Measurements from ENCODE around the gene EFCAB5. TPM values are rescaled to one million over a fixed set of nuclear protein-coding genes. Genes with fewer than 3 reads are reported as not detected.

Gene EFCAB5
- total and polyA plus RNA-seq, 2 donors from 2014 or later, result 1.4 TPM; not detected in 1

DNA sequence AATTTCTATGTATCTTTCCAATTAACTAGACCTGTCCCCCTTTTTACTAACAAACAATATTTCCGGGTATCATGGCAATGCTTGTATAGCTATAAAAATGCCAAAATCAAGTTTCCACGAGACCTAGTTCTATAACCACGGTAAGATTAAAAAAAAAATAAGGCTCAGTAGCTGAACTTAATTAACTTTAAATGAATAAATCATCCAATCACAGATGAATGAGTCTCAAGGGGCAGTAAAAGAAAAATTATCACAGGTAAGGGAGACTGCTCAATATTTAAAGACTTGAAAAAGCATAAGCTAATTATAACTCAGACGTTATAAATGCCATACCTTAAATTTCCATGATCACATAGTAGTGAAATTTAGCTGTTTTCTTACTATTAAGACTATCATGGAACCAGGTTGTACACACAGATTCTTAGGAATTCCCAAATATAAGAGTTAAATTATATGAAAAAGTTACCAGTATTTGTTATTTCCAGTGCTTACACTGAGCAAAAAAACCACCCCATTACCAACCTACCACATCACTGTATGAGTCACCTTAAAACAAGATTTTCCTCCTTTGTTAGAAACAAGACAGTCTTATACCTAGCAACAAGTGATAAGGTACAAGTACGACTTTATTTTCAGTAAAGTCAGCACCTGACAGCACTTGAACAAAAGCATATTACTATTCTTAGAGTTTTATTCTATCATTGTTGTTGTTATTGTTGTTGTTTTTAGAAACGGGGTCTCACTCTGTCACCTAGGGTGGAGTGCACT is 32.0 kb upstream of the EFCAB5 start:
- Histone ChIP-seq H3K4me1 (ENCODE audit: control insufficient read depth in 2 of 3, insufficient read depth in 2 of 3, low read depth in 1 of 3, low read length in 3 of 3) (no peaks in the 10 kb centered on the region), H3K9ac (ENCODE audit: low read length in 3 of 3) (no peak overlapping the region), H3K27ac (ENCODE audit: low read depth in 2 of 2, low read length in 2 of 2) (no peak overlapping the region), H3K9me3 (ENCODE audit: control insufficient read depth in 2 of 3, insufficient read depth in 1 of 3, low read length in 3 of 3) (no peaks in the 10 kb centered on the region), H3K27me3 (ENCODE audit: control insufficient read depth, insufficient read depth, low read length) (no peaks in the 10 kb centered on the region), H3K36me3 (ENCODE audit: control insufficient read depth in 2 of 3, insufficient read depth in 3 of 3, low read length in 3 of 3) (no peaks in the 10 kb centered on the region), H3K4me3 (ENCODE audit: low read length in 3 of 3) (no peak overlapping the region)
- intact Hi-C loops (cut with DNase I), result no loop called here
- DNase-seq (no peak), FAIRE-seq (no peak)
- TF ChIP-seq, protein P1, sequence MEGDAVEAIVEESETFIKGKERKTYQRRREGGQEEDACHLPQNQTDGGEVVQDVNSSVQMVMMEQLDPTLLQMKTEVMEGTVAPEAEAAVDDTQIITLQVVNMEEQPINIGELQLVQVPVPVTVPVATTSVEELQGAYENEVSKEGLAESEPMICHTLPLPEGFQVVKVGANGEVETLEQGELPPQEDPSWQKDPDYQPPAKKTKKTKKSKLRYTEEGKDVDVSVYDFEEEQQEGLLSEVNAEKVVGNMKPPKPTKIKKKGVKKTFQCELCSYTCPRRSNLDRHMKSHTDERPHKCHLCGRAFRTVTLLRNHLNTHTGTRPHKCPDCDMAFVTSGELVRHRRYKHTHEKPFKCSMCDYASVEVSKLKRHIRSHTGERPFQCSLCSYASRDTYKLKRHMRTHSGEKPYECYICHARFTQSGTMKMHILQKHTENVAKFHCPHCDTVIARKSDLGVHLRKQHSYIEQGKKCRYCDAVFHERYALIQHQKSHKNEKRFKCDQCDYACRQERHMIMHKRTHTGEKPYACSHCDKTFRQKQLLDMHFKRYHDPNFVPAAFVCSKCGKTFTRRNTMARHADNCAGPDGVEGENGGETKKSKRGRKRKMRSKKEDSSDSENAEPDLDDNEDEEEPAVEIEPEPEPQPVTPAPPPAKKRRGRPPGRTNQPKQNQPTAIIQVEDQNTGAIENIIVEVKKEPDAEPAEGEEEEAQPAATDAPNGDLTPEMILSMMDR (IDR thresholded peaks at IDR 0.05; ENCODE audit: borderline replicate concordance, extremely low read depth, insufficient read depth), result no peak

DNA sequence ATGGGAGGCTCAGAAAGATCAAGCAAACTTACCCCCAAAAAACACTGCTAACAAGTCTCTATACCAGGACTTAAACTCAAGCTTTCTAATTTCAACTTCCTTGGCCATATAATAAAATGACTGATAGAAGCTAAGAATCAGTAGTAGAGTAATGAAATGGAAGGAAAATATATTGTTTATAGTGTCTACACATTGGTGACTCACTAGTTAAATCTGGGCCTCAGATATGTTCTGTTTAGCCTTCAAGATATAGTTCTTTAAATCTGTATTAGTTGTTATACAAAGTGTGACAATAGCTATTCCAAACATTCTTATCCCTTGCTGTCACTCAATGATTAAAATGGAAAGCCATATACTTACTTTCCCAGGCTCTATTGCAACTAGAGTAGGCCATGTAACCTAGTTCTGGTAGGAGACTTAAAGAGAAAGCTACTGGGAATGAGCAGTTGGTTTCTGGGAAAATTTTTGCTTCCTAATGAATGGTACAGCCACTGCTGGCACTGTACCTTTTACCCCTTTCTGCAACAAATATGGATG is 29.7 kb upstream of the EFCAB5 start:
- DNase-seq (no peak), FAIRE-seq (no peak)
- no peak overlapping the region for H3K4me3 ChIP-seq (ENCODE audit: low read length in 3 of 3)
- H3K9me3 ChIP-seq (ENCODE audit: control insufficient read depth in 2 of 3, insufficient read depth in 1 of 3, low read length in 3 of 3), result no peaks in the 10 kb centered on the region
- H3K9ac ChIP-seq (ENCODE audit: low read length in 3 of 3), result no peak overlapping the region
- H3K27ac ChIP-seq (ENCODE audit: low read depth in 2 of 2, low read length in 2 of 2), result no peak overlapping the region
- TF ChIP-seq, protein P1 (IDR thresholded peaks at IDR 0.05; ENCODE audit: borderline replicate concordance, extremely low read depth, insufficient read depth), result no peak
- no peaks in the 10 kb centered on the region for H3K36me3 ChIP-seq (ENCODE audit: control insufficient read depth in 2 of 3, insufficient read depth in 3 of 3, low read length in 3 of 3)
- H3K4me1 ChIP-seq (ENCODE audit: control insufficient read depth in 2 of 3, insufficient read depth in 2 of 3, low read depth in 1 of 3, low read length in 3 of 3), result no peaks in the 10 kb centered on the region
- intact Hi-C loops (cut with DNase I), result no loop called here
- H3K27me3 ChIP-seq (ENCODE audit: control insufficient read depth, insufficient read depth, low read length), result no peaks in the 10 kb centered on the region

DNA sequence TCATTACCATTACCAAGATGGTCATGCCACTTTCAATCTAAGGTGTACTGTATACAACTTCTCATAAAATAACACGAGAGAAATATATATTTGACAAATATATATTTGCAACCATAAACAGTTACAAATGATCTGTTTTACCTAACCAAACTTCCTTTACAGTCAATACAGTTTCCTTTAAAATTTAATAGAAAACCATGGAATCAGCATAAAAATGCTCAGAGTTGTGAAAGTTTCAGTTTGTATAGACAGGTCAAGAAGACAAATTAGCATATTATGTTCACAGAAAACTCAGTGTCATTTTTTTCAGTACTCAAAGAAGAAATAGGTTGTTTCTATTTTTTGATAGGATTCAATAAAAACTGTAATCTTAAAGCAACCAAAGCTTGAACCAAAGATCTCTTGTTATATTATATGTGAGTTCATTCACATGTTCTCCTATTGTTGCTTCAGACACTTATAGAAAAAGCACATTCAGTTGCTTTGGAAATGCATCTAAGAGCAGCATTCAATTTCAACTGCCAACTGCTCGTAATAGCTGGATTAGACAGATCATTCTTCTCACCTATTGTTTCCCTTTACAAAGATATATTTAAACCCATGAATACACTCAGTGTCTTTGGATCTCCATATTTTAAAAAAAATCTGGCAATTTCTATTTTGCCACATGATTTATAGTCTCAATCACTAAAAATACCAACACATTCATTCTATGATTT is 26.5 kb upstream of the EFCAB5 start:
- Histone ChIP-seq H3K27ac (ENCODE audit: low read depth in 2 of 2, low read length in 2 of 2) (no peak overlapping the region), H3K27me3 (ENCODE audit: control insufficient read depth, insufficient read depth, low read length) (no peaks in the 10 kb centered on the region), H3K9me3 (ENCODE audit: control insufficient read depth in 2 of 3, insufficient read depth in 1 of 3, low read length in 3 of 3) (no peaks in the 10 kb centered on the region), H3K4me1 (ENCODE audit: control insufficient read depth in 2 of 3, insufficient read depth in 2 of 3, low read depth in 1 of 3, low read length in 3 of 3) (peaks cover 0 to 3% (median 0%) of the 10 kb centered on the region in 3 donors), H3K9ac (ENCODE audit: low read length in 3 of 3) (no peak overlapping the region), H3K4me3 (ENCODE audit: low read length in 3 of 3) (no peak overlapping the region), H3K36me3 (ENCODE audit: control insufficient read depth in 2 of 3, insufficient read depth in 3 of 3, low read length in 3 of 3) (no peaks in the 10 kb centered on the region)
- FAIRE-seq, result no peak
- no peak for DNase-seq
- TF ChIP-seq, protein P1 (IDR thresholded peaks at IDR 0.05; ENCODE audit: borderline replicate concordance, extremely low read depth, insufficient read depth), result no peak
- intact Hi-C loops (cut with DNase I), result no loop called here
